Stimulated activated naive CD8-positive, alpha-beta T cell treated with anti-CD3 and anti-CD28 coated beads, Interleukin-15, Interleukin-2, amounts not matched to agents 100 ng/mL and 50 ng/mL, for 24 hours (primary cell): ENCODE data around the gene RERE.
A peak's percentile ranks its signal among the peaks of the same experiment; 100 is the strongest.
"Not testable (repeated sequence)": the region's sequence is repeated elsewhere in the genome, so short reads cannot be mapped to it uniquely, and the experiment has no call there.

Experiments
- H3K27ac Mint-ChIP-seq: one replicate; pipeline ENCODE4 v1.8.0; 2021; ENCODE audit warnings: mild to moderate bottlenecking, mixed read lengths
- H3K27me3 Mint-ChIP-seq: one replicate; pipeline ENCODE4 v1.8.0; 2021; ENCODE audit warnings: mixed read lengths
- H3K36me3 Mint-ChIP-seq: one replicate; pipeline ENCODE4 v1.8.0; 2021; ENCODE audit warnings: low read depth, mixed read lengths
- H3K4me1 Mint-ChIP-seq: one replicate; pipeline ENCODE4 v1.8.0; 2021; ENCODE audit warnings: low read depth, mixed read lengths
- H3K4me3 Mint-ChIP-seq: one replicate; pipeline ENCODE4 v1.8.0; 2021; ENCODE audit warnings: mild to moderate bottlenecking, mixed read lengths
- H3K9me3 Mint-ChIP-seq: one replicate; pipeline ENCODE4 v1.8.0; 2021; ENCODE audit warnings: mixed read lengths

Gene RERE

DNA sequence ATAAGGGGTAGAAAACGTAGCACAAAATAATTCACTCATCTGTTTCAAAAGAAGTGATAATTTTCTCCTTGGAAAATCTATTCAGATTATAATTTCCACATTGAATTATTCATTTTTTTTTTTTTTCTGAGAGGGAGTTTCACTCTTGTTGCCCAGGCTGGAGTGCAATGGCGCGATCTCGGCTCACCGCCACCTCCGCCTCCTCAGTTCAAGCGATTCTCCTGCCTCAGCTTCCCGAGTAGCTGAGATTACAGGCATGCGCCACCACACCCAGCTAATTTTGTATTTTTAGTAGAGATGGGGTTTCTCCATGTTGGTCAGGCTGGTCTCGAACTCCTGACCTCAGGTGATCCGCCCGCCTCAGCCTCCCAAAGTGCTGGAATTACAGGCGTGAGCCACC is 1.3 kb upstream of the RERE start:
- not testable (repeated sequence) for H3K27ac Mint-ChIP-seq, H3K27me3 Mint-ChIP-seq, H3K4me3 Mint-ChIP-seq, H3K36me3 Mint-ChIP-seq, H3K9me3 Mint-ChIP-seq
- peaks cover 38% of the 10 kb centered on the region for H3K4me1 Mint-ChIP-seq

DNA sequence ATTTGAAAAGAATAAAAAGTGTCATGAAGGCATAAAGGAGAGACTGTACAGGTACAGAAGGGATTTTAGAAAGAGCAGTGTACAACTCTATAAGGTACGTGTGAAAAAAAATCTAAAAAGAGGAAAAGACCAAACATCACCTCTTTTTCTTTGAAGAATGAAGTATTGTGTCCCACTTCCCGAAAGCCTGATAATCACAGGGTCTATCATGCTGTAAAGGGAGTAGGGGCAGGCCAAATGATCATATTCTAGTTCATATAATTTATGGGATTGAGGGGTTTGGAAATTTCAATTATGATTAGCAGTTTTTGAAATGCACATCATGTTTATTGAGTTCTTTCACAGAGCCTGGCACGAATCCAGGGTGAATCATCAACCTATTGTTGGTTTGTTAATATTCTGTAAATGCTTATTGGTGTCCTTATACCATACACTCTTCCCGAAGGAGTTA is 910 bp upstream of the RERE start:
- peaks cover 41% of the 10 kb centered on the region for H3K4me1 Mint-ChIP-seq
- no peaks in the 10 kb centered on the region for H3K36me3 Mint-ChIP-seq
- no peaks in the 10 kb centered on the region for H3K9me3 Mint-ChIP-seq
- H3K4me3 Mint-ChIP-seq = peak overlapping the region; percentile 88
- peak overlapping the region; percentile 90 for H3K27ac Mint-ChIP-seq
- no peaks in the 10 kb centered on the region for H3K27me3 Mint-ChIP-seq

DNA sequence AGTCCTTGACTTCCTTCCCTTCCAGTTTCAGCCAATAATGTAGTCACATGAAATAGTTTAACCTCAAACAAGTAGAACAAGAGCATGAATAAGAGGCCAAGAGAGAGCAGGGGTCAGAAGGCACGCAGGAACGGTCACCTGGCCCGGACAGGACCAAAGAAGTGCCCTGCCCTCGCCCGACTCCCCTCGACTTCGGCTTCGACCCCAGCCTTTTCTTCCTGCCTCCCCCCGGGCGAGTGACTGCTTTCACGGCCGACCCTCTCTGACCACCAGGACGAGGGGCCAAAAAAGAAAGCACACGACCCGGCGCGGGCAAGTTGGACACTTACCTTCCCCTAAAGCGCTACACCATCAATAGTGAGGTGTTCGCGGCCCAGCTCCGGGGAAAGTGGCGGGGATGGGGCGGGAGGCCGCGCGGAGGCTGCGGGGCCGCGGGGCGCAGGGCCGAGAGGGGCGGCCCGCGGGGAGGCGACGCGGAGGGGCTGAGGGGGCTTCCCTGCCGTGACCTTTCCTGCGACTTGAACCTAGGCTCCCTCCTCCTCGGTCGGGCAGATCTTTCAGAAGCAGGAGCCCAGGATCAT is 519 bp downstream of the RERE start:
- H3K27me3 Mint-ChIP-seq = no peaks in the 10 kb centered on the region
- no peaks in the 10 kb centered on the region for H3K36me3 Mint-ChIP-seq
- H3K27ac Mint-ChIP-seq = peak overlapping the region; percentile 95
- peaks cover 49% of the 10 kb centered on the region for H3K4me1 Mint-ChIP-seq
- peak overlapping the region; percentile 96 for H3K4me3 Mint-ChIP-seq
- H3K9me3 Mint-ChIP-seq = no peaks in the 10 kb centered on the region

- Mint-ChIP-seq H3K27me3 (no peaks in the 10 kb centered on the region), H3K4me3 (peak overlapping the region; percentile 96), H3K36me3 (no peaks in the 10 kb centered on the region), H3K27ac (peak overlapping the region; percentile 95), H3K9me3 (no peaks in the 10 kb centered on the region), H3K4me1 (peaks cover 49% of the 10 kb centered on the region)
Measured at GRCh38 chr1:8816264-8816663, 1.2 kb downstream of the RERE start.

GRCh38 chr1:8815582-8816151 is 1.8 kb downstream of the RERE start:
- Mint-ChIP-seq H3K36me3 (no peaks in the 10 kb centered on the region), H3K9me3 (no peaks in the 10 kb centered on the region), H3K27me3 (no peaks in the 10 kb centered on the region), H3K27ac (peak overlapping the region; percentile 81), H3K4me1 (peaks cover 49% of the 10 kb centered on the region), H3K4me3 (peak overlapping the region; percentile 96)

GRCh38 chr1:8814865-8815264 is 2.6 kb downstream of the RERE start:
- Mint-ChIP-seq H3K9me3 (no peaks in the 10 kb centered on the region), H3K36me3 (no peaks in the 10 kb centered on the region), H3K27ac (no peak overlapping the region), H3K4me3 (peak overlapping the region; percentile 96), H3K27me3 (no peaks in the 10 kb centered on the region), H3K4me1 (peaks cover 49% of the 10 kb centered on the region)

GRCh38 chr1:8813991-8814390 is 3.4 kb downstream of the RERE start:
- Mint-ChIP-seq H3K36me3 (no peaks in the 10 kb centered on the region), H3K9me3 (no peaks in the 10 kb centered on the region), H3K27me3 (no peaks in the 10 kb centered on the region), H3K27ac (no peak overlapping the region), H3K4me3 (no peak overlapping the region), H3K4me1 (peaks cover 49% of the 10 kb centered on the region)

GRCh38 chr1:8813016-8813763 is 4.2 kb downstream of the RERE start:
- Mint-ChIP-seq H3K4me3 (no peak overlapping the region), H3K4me1 (peaks cover 44% of the 10 kb centered on the region), H3K9me3 (no peaks in the 10 kb centered on the region), H3K27ac (no peak overlapping the region), H3K36me3 (no peaks in the 10 kb centered on the region), H3K27me3 (no peaks in the 10 kb centered on the region)

- H3K4me1 Mint-ChIP-seq = peaks cover 41% of the 10 kb centered on the region
Measured at GRCh38 chr1:8812081-8812480, 5.4 kb downstream of the RERE start.

DNA sequence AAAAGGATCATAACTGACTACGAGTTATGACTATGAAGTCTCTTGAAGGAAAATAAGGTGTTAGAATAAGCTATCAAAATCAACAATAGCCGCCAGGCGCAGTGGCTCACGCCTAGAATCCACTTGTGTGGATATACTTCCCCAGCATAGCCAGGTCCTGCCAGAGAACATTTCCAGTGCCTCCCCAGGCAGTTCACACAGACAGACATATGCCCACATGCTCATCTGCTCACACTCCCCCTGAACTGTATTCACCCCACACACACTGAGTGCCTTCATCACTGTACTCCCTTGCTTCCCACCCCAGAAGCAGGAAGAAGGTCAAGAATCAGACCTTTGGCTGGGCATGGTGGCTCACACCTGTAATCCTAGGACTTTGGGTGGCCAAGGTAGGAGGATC is 6.5 kb downstream of the RERE start:
- Mint-ChIP-seq H3K4me3 (no peak overlapping the region), H3K27me3 (no peaks in the 10 kb centered on the region)

More at GRCh38 chr1:8812081-8812480, 5.4 kb downstream of the RERE start:
- Mint-ChIP-seq H3K36me3 (no peaks in the 10 kb centered on the region), H3K4me3 (no peak overlapping the region), H3K27ac (no peak overlapping the region), H3K27me3 (no peaks in the 10 kb centered on the region), H3K9me3 (no peaks in the 10 kb centered on the region)

GRCh38 chr1:8809342-8809736 is 8.1 kb downstream of the RERE start:
- H3K27ac Mint-ChIP-seq = no peak overlapping the region
- H3K27me3 Mint-ChIP-seq = no peaks in the 10 kb centered on the region
- peaks cover 16% of the 10 kb centered on the region for H3K4me1 Mint-ChIP-seq
- H3K9me3 Mint-ChIP-seq = no peaks in the 10 kb centered on the region
- H3K4me3 Mint-ChIP-seq = no peak overlapping the region
- H3K36me3 Mint-ChIP-seq = no peaks in the 10 kb centered on the region

More for the DNA sequence above, 6.5 kb downstream of the RERE start:
- no peaks in the 10 kb centered on the region for H3K9me3 Mint-ChIP-seq
- no peaks in the 10 kb centered on the region for H3K36me3 Mint-ChIP-seq
- H3K27ac Mint-ChIP-seq = no peak overlapping the region
- H3K4me1 Mint-ChIP-seq = peaks cover 32% of the 10 kb centered on the region

GRCh38 chr1:8807004-8807403 is 10.4 kb downstream of the RERE start:
- H3K36me3 Mint-ChIP-seq = no peaks in the 10 kb centered on the region
- no peaks in the 10 kb centered on the region for H3K27me3 Mint-ChIP-seq
- H3K4me1 Mint-ChIP-seq = no peaks in the 10 kb centered on the region
- H3K27ac Mint-ChIP-seq = no peak overlapping the region
- H3K9me3 Mint-ChIP-seq = no peaks in the 10 kb centered on the region
- H3K4me3 Mint-ChIP-seq = no peak overlapping the region

DNA sequence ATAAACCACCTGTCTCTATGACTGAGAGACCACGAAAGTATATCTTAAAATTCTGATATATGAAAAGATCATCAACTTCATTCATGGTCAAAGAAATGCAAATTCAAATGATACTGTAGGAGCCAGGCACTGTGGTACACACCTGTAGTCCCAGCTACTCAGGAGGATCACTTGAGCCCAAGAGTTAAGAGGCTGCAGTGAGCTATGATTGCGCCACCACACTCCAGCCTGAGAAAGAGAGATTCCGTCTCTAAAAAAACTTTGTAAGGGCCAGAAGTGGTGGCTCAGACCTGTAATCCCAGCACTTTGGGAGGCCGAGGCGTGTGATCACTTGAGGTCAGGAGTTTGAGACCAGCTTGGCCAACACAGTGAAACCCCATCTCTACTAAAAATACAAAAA is 17.0 kb downstream of the RERE start:
- Mint-ChIP-seq H3K4me3 (no peak overlapping the region), H3K27ac (no peak overlapping the region), H3K9me3 (no peaks in the 10 kb centered on the region), H3K36me3 (peaks cover 8% of the 10 kb centered on the region), H3K4me1 (no peaks in the 10 kb centered on the region), H3K27me3 (no peaks in the 10 kb centered on the region)

DNA sequence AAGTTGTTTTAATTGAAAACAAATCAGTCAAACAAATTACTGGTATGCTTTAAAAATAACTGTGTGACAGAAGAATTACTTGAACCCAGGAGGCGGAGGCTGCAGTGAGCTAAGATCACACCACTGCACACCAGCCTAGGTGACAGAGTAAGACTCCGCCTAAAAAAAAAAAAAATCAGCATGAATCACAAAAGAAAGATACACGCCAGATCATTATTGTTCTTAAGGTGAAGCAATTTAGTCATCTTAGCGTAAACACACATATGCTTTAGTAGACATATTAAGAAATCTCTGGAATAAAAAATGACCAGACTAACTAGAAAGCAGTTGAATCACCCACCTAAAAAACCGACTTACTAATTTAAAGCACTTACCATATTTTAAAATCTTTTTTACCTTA is 20.2 kb downstream of the RERE start:
- Mint-ChIP-seq H3K4me3 (no peak overlapping the region), H3K27me3 (no peaks in the 10 kb centered on the region), H3K4me1 (peaks cover 2% of the 10 kb centered on the region), H3K27ac (no peak overlapping the region), H3K9me3 (no peaks in the 10 kb centered on the region), H3K36me3 (peaks cover 11% of the 10 kb centered on the region)

- Mint-ChIP-seq H3K36me3 (peaks cover 11% of the 10 kb centered on the region), H3K4me1 (peaks cover 2% of the 10 kb centered on the region), H3K9me3 (no peaks in the 10 kb centered on the region), H3K27me3 (no peaks in the 10 kb centered on the region), H3K4me3 (no peak overlapping the region), H3K27ac (no peak overlapping the region)
Measured at GRCh38 chr1:8796812-8797211, 20.6 kb downstream of the RERE start.
